HG03457 (cell line): ENCODE data around the gene BCORL1.
A peak's percentile ranks its signal among the peaks of the same experiment; 100 is the strongest.

Experiments used
- ATAC-seq: cut with Tn5 transposase; IDR thresholded peaks from one replicate; pipeline ENCODE4 v1.9.1; 2021; ENCODE audit warnings: moderate number of reproducible peaks; ENCODE audit not compliant: unreplicated experiment

The BCORL1 gene, protein sequence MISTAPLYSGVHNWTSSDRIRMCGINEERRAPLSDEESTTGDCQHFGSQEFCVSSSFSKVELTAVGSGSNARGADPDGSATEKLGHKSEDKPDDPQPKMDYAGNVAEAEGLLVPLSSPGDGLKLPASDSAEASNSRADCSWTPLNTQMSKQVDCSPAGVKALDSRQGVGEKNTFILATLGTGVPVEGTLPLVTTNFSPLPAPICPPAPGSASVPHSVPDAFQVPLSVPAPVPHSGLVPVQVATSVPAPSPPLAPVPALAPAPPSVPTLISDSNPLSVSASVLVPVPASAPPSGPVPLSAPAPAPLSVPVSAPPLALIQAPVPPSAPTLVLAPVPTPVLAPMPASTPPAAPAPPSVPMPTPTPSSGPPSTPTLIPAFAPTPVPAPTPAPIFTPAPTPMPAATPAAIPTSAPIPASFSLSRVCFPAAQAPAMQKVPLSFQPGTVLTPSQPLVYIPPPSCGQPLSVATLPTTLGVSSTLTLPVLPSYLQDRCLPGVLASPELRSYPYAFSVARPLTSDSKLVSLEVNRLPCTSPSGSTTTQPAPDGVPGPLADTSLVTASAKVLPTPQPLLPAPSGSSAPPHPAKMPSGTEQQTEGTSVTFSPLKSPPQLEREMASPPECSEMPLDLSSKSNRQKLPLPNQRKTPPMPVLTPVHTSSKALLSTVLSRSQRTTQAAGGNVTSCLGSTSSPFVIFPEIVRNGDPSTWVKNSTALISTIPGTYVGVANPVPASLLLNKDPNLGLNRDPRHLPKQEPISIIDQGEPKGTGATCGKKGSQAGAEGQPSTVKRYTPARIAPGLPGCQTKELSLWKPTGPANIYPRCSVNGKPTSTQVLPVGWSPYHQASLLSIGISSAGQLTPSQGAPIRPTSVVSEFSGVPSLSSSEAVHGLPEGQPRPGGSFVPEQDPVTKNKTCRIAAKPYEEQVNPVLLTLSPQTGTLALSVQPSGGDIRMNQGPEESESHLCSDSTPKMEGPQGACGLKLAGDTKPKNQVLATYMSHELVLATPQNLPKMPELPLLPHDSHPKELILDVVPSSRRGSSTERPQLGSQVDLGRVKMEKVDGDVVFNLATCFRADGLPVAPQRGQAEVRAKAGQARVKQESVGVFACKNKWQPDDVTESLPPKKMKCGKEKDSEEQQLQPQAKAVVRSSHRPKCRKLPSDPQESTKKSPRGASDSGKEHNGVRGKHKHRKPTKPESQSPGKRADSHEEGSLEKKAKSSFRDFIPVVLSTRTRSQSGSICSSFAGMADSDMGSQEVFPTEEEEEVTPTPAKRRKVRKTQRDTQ (N-terminal part only)

GRCh38 chrX:129982300-129983251 lies at the start of gene BCORL1:
Gene BCORL1, plus strand, starts transcription at chrX:129982635. Its CDS starts 22,597 bp downstream, at chrX:130005232.
- peak; percentile 96 for ATAC-seq

GRCh38 chrX:129932821-129933321 lies 49.6 kb upstream of the BCORL1 start:
- no peak for ATAC-seq

DNA sequence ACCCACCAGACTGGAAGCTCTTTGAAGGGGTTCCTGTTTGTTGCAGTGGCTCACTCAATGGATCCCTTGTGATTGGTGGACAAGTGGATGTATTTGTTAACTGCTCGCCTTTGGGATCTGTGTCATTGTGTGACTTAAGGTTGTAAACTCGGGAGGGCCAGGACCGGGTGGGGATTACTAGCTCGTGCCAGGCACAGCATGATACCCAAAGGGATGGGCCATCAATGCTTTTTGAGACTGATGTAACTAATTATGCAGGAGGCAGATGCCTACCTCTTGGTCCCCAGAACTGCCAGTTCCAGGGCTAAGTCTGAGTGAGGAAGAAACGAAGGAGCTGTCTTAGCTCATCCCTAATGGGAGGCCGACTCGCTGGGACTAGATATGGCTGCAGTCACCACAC lies 48.7 kb upstream of the BCORL1 start:
- no peak for ATAC-seq

DNA sequence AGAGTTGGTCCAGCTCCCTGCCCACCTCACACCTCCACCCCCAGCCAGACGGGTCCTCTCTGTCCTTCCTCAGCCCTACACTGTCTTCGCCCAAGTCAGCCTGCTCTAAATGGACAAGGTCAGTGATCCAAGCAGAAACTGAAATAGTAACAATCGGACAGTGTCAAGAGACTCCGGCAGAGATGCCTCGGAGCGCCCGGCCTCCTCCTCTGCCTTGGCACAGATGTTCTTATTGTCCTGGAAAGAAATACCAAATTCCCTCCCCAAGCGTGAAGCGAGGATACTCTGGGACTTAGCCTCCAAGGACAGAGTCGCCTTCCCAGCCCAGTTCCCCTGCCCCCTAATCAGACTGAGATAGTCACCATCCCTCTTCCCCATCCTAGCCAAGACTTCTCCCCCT lies 48.0 kb upstream of the BCORL1 start:
- ATAC-seq = no peak

DNA sequence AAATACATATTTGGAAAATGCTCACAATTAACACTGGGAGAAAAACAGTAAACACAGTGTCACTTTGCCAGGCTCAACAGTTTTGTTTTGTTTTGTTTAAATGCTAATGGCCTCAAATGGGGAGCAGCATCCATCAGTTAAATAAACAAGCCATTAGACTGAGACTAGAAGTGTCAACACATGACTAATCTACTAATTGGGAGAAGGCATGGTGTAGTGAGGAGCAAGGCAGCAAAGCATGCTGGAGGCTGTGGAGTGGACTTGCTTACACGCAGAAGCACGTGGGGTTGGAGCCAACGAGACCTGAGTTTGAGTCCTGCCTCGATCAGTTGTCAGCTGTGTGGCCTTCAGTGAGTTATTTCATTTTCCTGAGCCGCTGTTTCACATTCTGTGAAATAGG lies 47.5 kb upstream of the BCORL1 start:
- ATAC-seq = no peak

DNA sequence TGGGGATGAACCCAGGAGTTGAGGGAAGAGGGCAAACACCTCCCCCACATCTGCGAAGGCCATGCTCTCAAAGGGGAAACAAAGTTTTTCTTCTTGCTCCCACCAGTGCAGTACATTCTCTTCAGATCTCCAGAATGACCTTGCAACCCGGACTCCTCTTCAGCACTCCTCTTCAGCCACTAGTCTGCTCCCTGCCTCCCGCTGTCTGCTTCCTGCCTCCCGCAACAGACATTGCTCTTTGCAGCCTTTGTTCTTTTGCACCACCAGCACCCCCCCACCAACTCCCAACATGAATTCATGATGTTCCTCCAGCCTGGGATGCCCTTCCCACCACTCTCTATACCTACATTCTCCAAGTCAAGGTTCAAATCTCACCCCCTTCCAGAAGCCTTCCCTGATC lies 44.4 kb upstream of the BCORL1 start:
- no peak for ATAC-seq

- ATAC-seq = no peak
Observed at GRCh38 chrX:129939986-129940385, 42.4 kb upstream of the BCORL1 start.

- ATAC-seq = no peak
Observed at GRCh38 chrX:129940721-129941120, 41.7 kb upstream of the BCORL1 start.

- no peak for ATAC-seq
Observed at GRCh38 chrX:129945131-129945530, 37.3 kb upstream of the BCORL1 start.

- no peak for ATAC-seq
Observed at GRCh38 chrX:129953334-129953648, 29.1 kb upstream of the BCORL1 start.

DNA sequence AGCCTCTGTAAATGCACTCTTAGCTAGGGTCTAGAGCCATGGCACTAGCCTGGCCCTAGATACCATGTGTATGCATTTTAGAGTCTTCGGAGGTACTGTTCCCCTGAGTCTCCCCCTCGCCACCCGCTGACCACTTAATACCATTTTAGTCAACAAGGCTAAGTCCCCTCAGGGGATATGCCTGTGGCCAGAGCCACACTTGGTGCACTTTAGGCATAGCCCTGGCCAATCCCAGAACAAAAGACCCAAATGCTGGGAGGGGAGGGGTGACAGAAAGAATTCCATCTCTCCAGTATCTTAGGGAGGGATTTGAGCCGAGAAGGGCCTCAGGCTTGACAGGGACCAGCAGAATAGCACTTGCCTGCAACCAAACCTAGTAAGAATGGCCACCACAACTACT lies 28.6 kb upstream of the BCORL1 start:
- ATAC-seq = no peak

GRCh38 chrX:129954804-129955203 lies 27.6 kb upstream of the BCORL1 start:
- no peak for ATAC-seq

GRCh38 chrX:129955682-129956081 lies 26.8 kb upstream of the BCORL1 start:
- no peak for ATAC-seq

DNA sequence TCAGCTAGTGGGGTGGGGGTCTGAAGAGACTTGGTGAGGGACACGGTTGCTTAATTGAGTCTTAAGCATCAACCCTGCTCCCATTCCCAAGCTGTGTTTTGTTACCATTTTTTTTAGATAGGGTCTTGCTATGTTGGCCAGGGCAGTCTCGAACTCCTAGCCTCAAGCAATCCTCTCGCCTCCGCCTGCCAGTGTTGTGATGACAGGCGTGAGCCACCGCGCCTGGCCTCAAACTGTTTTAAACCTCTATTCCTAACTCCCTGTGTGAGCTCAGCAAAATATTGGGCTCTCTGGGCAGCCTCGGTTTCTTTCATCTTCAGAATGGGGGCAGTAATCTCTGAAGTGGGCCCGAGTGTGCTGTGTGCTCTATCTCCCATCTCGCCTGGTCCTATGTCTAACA lies 26.3 kb upstream of the BCORL1 start:
- ATAC-seq = no peak

- ATAC-seq = no peak
Observed at GRCh38 chrX:129956765-129957164, 25.7 kb upstream of the BCORL1 start.

DNA sequence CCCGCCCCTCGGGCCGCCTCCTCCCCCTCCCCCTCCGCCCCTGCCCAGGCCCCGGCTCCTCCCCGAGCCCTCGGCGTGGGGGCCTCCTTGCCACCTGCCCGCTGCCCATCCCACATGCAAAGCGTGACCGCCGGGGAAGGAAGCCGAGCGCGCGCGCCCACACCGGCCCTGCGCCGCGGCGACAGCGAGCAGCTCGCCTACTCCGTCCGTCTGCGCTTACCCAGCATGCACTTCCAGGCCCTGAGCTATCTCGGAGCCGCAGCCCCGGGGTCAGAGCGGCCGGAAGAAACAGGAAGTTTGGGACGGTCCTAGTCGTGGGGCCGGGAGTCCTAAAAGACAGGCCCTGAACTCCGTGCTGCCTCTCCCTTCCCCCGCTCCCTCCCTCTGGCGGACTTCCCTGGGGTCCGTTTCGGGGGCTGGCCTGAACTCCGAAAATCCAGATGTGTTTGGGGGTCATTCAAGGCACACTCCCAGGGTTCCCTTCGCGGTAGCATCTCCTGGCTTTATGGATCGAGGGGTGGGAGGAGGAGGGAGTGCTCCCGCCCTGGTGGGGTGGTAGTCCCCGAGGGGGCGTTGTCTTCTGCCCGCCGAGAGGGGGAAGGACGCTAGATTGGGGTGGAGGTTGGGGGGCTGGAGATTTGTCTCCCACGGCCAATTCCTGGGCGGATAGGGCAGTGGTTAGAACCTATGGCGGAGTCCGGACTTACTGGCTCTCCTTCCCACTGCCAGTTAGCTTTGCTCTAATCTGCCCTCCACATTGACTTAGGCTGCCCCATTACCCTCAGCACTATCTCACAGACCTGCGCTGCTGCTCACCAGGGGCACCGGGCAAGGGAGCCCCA lies 25.0 kb upstream of the BCORL1 start:
- peak; percentile 49 for ATAC-seq

GRCh38 chrX:129958083-129958465 lies 24.4 kb upstream of the BCORL1 start:
- ATAC-seq = no peak

- ATAC-seq = no peak
Observed at GRCh38 chrX:129958814-129959492, 23.5 kb upstream of the BCORL1 start.

DNA sequence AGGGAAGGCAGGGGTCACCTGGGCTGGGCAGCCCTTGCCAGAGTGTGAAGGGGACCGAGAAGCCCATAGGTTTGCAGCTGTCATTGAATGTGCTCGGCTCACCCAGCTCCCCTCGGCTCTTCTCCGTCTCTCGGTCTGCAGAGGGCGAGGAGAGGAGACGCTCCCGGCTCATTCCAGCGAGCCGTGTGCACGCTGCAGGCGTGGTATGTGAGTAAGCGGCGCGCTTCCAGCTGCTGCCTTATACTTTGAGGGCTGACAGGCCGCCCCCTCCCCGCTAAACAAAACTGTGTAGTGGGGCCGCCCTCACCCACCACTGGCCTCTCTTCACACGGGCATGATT lies 23.0 kb upstream of the BCORL1 start:
- ATAC-seq = no peak
